Cardiac fibroblast (primary cell): ENCODE results near the gene PCDHGA7.
"Not testable (repeated sequence)": the region's sequence is repeated elsewhere in the genome, so short reads cannot be mapped to it uniquely, and the experiment has no call there.

Experiments used
- DNase-seq, 2 donors: peaks; one replicate each; pipeline versions ENCODE4 v3.0.0 to v3.0.0-alpha.2; 2010; ENCODE audit warnings: low read depth in 2 of 2
- H3K4me3 ChIP-seq, 2 donors: replicated peaks in 1 of 2; 1 replicate in 1 of 2; 2 replicates in 1 of 2; pipeline ENCODE4 v1.5.1; 2011; ENCODE audit warnings: low read depth in 2 of 2, low read length in 2 of 2, mild to moderate bottlenecking in 2 of 2, moderate library complexity in 1 of 2
- TF ChIP-seq, protein P1 (sequence below): IDR thresholded peaks from one replicate; pipeline ENCODE4 v1.5.1; 2011; ENCODE audit warnings: low read depth, mild to moderate bottlenecking, low read length, inconsistent platforms

Gene PCDHGA7

DNA sequence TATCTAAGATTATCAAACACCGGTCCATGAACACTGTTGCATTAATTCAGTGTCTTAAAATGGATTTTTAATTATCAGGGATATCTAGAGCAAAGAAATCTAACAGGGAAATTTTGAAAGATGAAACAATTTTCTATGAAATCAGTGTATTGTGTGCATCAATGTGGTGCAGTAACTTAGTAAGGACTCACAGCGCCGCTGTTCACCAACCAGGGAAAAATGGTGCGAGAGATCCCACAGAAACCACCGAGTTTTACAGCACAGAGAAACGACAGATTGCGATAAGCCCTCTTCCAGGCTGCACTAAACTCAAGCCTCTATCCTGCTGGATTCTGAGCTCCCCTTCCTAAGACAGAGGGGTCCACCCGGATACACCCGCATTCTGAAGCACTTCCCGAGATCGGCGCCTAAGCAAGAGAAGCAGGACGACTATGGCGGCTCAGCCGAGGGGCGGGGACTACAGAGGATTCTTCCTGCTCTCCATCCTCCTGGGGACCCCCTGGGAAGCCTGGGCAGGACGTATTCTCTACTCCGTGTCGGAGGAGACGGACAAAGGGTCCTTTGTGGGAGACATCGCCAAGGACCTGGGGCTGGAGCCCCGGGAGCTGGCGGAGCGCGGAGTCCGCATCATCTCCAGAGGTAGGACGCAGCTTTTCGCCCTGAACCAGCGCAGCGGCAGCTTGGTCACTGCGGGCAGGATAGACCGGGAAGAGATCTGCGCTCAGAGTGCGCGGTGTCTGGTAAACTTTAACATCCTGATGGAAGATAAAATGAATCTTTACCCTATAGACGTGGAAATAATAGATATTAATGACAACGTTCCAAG lies at the start of gene PCDHGA7:
Gene PCDHGA7 (plus strand): TSS at position 274 of the 826 bp plus-strand sequence. CDS start 158 bp downstream, at position 432.
- peak; percentile 48 to 64 for DNase-seq
- TF ChIP-seq, protein P1, sequence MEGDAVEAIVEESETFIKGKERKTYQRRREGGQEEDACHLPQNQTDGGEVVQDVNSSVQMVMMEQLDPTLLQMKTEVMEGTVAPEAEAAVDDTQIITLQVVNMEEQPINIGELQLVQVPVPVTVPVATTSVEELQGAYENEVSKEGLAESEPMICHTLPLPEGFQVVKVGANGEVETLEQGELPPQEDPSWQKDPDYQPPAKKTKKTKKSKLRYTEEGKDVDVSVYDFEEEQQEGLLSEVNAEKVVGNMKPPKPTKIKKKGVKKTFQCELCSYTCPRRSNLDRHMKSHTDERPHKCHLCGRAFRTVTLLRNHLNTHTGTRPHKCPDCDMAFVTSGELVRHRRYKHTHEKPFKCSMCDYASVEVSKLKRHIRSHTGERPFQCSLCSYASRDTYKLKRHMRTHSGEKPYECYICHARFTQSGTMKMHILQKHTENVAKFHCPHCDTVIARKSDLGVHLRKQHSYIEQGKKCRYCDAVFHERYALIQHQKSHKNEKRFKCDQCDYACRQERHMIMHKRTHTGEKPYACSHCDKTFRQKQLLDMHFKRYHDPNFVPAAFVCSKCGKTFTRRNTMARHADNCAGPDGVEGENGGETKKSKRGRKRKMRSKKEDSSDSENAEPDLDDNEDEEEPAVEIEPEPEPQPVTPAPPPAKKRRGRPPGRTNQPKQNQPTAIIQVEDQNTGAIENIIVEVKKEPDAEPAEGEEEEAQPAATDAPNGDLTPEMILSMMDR = peak; percentile 61
- H3K4me3 ChIP-seq = peak within 1 kb of the TSS; percentile 47 to 62

DNA sequence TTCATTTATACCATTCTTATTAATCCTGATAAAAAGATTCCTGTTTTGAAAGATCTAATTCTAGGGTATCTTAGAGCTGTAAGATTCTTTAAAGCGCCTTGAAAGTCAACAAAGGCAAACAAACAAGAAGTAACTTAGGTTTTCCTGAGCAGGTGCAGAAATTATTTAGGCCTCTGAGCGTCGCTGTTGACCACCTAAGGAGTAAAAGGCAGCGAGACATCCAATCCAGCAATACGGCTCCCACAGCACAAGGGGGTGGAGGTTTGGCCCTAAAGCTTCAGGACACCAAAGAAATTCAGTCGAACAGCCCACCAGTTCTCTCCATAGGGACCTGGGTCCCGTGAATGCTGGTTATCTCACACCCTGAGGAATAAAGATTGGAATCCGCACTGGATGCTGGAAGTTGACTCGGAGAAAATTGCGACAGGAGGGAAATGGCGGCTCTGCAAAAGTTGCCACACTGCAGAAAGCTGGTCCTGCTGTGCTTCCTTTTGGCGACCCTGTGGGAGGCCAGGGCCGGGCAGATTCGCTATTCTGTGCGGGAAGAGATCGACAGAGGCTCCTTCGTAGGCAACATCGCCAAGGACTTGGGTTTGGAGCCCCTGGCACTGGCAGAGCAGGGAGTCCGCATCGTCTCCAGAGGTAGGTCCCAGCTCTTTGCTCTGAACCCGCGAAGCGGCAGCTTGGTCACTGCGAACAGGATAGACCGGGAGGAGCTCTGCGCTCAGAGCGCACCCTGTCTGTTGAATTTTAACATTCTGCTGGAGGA lies 43.8 kb upstream of the PCDHGA7 start, which contains the start of gene PCDHGA2:
Gene PCDHGA2 (plus strand): TSS at position 223 of the 769 bp plus-strand sequence.
- H3K4me3 ChIP-seq = peak within 1 kb of the TSS; percentile 29 to 33
- TF ChIP-seq, protein P1 = peak; percentile 49
- DNase-seq = peak; percentile 54 to 73

DNA sequence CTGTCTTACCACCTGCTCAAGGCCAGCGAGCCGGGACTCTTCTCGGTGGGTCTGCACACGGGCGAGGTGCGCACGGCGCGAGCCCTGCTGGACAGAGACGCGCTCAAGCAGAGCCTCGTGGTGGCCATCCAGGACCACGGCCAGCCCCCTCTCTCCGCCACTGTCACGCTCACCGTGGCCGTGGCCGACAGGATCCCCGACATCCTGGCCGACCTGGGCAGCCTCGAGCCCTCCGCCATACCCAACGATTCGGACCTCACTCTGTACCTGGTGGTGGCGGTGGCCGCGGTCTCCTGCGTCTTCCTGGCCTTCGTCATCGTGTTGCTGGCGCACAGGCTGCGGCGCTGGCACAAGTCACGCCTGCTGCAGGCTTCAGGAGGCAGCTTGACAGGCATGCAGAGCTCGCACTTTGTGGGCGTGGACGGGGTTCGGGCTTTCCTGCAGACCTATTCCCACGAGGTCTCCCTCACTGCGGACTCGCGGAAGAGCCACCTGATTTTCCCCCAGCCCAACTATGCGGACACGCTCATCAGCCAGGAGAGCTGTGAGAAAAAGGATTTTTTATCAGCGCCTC lies 41.7 kb upstream of the PCDHGA7 start:
- not testable (repeated sequence) for H3K4me3 ChIP-seq, DNase-seq

GRCh38 chr5:141342773-141343172 lies 39.8 kb upstream of the PCDHGA7 start:
- no peak overlapping the region for H3K4me3 ChIP-seq
- DNase-seq = no peak
- TF ChIP-seq, protein P1 = no peak

DNA sequence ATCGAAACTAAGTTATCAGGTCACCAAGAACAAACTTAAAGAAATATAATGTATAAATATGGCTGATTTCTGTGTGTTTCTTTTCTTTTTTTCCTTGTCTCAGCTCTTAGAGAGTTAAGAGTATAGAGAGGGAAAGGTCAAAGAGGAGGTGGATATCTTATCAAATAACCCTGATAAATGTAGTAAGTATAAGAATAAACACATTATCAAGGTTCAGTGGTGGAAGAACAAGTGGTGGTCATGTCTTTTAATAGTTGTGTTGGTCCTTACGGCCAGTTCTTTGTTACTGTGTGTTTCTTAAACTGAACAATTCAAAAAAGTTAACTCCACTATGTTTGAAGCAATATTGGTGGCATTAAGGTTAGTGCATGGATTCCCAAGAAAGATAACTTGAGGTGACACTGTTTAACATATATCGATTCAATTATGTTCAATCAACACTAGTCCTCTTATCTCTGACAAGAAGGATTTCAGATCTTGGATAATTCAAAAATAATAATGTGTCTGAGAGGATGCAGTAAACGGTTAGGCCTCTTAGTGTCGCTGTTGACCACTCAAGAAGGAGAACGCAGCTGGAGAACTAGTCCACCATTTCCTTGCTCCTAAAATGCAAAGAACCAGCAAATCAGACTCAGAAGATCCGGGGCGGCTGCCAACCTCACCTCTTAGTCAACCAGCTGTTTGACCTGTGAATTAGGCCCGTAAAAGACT lies 39.1 kb upstream of the PCDHGA7 start, which contains the start of gene PCDHGA3:
Gene PCDHGA3 (plus strand): TSS at position 588 of the 711 bp plus-strand sequence. CDS start 205 bp downstream, outside the sequence.
- peak; percentile 59 to 73 for DNase-seq
- H3K4me3 ChIP-seq = peak within 1 kb of the TSS; percentile 25 to 35
- TF ChIP-seq, protein P1 = peak; percentile 46

- H3K4me3 ChIP-seq = peak overlapping the region; percentile 25 to 35
- DNase-seq = no peak
- TF ChIP-seq, protein P1 = no peak
Measured at GRCh38 chr5:141343953-141344463, 38.5 kb upstream of the PCDHGA7 start.
